Ureter (tissue), 1 donor: ENCODE results near the gene SLC24A4. TPM values are rescaled to one million over a fixed set of nuclear protein-coding genes. Genes with fewer than 3 reads are reported as not detected.

Experiments used
- DNase-seq: peaks from one replicate; pipeline ENCODE4 v3.0.0-alpha.2; 2020; ENCODE audit warnings: low spot score
- total RNA-seq: library from RNA; stranded (reverse); gene quantifications from one replicate; pipeline ENCODE4 v1.2.4, GENCODE V29; 2023
- donor health status: DM: yes; HTN: yes; CAD: no.

The SLC24A4 gene
- total RNA-seq, 1 donor from 2014 or later: 0.75 TPM

GRCh38 chr14:92316176-92316575, 6.8 kb upstream of the SLC24A4 start:
- no peak for DNase-seq

GRCh38 chr14:92316937-92317336, 6.0 kb upstream of the SLC24A4 start:
- no peak for DNase-seq

GRCh38 chr14:92317511-92317910, 5.5 kb upstream of the SLC24A4 start:
- DNase-seq: no peak

GRCh38 chr14:92321701-92322100, 1.3 kb upstream of the SLC24A4 start:
- DNase-seq: no peak

GRCh38 chr14:92322516-92322915, 449 bp upstream of the SLC24A4 start:
- DNase-seq: no peak

- no peak for DNase-seq
These were observed 1.2 kb downstream of the SLC24A4 start for GRCh38 chr14:92323916-92324818.

GRCh38 chr14:92325835-92326234, 2.9 kb downstream of the SLC24A4 start:
- DNase-seq: no peak

GRCh38 chr14:92328664-92329255, 5.8 kb downstream of the SLC24A4 start:
- DNase-seq: no peak

GRCh38 chr14:92334050-92334449, 11.1 kb downstream of the SLC24A4 start:
- DNase-seq: no peak

- DNase-seq: no peak
These were observed 13.4 kb downstream of the SLC24A4 start for GRCh38 chr14:92336363-92336762.

GRCh38 chr14:92339426-92339825, 16.5 kb downstream of the SLC24A4 start:
- no peak for DNase-seq

GRCh38 chr14:92340071-92340470, 17.1 kb downstream of the SLC24A4 start:
- no peak for DNase-seq

GRCh38 chr14:92340931-92341330, 18.0 kb downstream of the SLC24A4 start:
- DNase-seq: no peak

- no peak for DNase-seq
These were observed 18.8 kb downstream of the SLC24A4 start for GRCh38 chr14:92341791-92342190.

GRCh38 chr14:92348154-92348553, 25.2 kb downstream of the SLC24A4 start:
- DNase-seq: no peak

GRCh38 chr14:92351750-92352149, 28.8 kb downstream of the SLC24A4 start:
- DNase-seq: no peak

GRCh38 chr14:92352158-92352985, 29.4 kb downstream of the SLC24A4 start:
- DNase-seq: no peak

GRCh38 chr14:92353447-92353846, 30.5 kb downstream of the SLC24A4 start:
- no peak for DNase-seq

GRCh38 chr14:92356677-92357076, 33.7 kb downstream of the SLC24A4 start:
- DNase-seq: no peak

GRCh38 chr14:92360651-92361370, 37.8 kb downstream of the SLC24A4 start:
- DNase-seq: no peak

GRCh38 chr14:92362781-92363235, 39.8 kb downstream of the SLC24A4 start:
- DNase-seq: no peak

GRCh38 chr14:92366237-92366636, 43.3 kb downstream of the SLC24A4 start:
- no peak for DNase-seq
